DND-41 (cell line): ENCODE measurements around the gene ATP9A.

Experiments used
- ATAC-seq: fragments of 200-7000 bp; cut with Tn5 transposase; 3 replicates; pipeline ENCODE4 v1.9.1; 2021; ENCODE audit warnings: low read depth; ENCODE audit not compliant: insufficient read depth
- DNase-seq: peaks from one replicate; pipeline ENCODE4 v3.0.0-alpha.2; 2020
- H2AFZ ChIP-seq: 2 replicates; pipeline ENCODE4 v1.6.0; 2012; ENCODE audit warnings: low read depth, low read length
- H3K27ac ChIP-seq: 2 replicates; pipeline ENCODE4 v1.5.1; 2012; ENCODE audit warnings: low read length, inconsistent platforms
- H3K27me3 ChIP-seq: fragments of 200-600 bp; sonication (generic); 2 replicates; pipeline ENCODE4 v1.6.0; 2012; ENCODE audit warnings: low read length, mild to moderate bottlenecking, inconsistent platforms; ENCODE audit not compliant: insufficient read depth, poor library complexity
- H3K36me3 ChIP-seq: 2 replicates; pipeline ENCODE4 v1.5.1; 2012; ENCODE audit warnings: low read length, inconsistent platforms; ENCODE audit not compliant: insufficient read depth
- H3K4me1 ChIP-seq: 2 replicates; pipeline ENCODE4 v1.5.1; 2012; ENCODE audit warnings: mild to moderate bottlenecking, low read length; ENCODE audit not compliant: insufficient read depth
- H3K4me2 ChIP-seq: 2 replicates; pipeline ENCODE4 v1.6.0; 2012; ENCODE audit warnings: mild to moderate bottlenecking, moderate library complexity, low read length, inconsistent platforms; ENCODE audit not compliant: insufficient read depth
- H3K4me3 ChIP-seq, 2 experiments: fragments of 200-600 bp in 1 of 2; shearing (Covaris generic) in 1 of 2; 2 replicates each; pipeline ENCODE4 v1.5.1; 2012 to 2016; ENCODE audit warnings: inconsistent platforms in 2 of 2, low read length in 2 of 2, mild to moderate bottlenecking in 2 of 2, low read depth in 1 of 2, moderate library complexity in 1 of 2
- H3K79me2 ChIP-seq: 2 replicates; pipeline ENCODE4 v1.6.0; 2012; ENCODE audit warnings: low read length, inconsistent platforms; ENCODE audit not compliant: insufficient read depth
- H3K9ac ChIP-seq: 2 replicates; pipeline ENCODE4 v1.6.0; 2012; ENCODE audit warnings: low read depth, mild to moderate bottlenecking, inconsistent platforms, low read length, moderate library complexity
- H3K9me3 ChIP-seq: 2 replicates; pipeline ENCODE4 v1.5.1; 2012; ENCODE audit warnings: low read length, moderate library complexity, mild to moderate bottlenecking, inconsistent platforms; ENCODE audit not compliant: insufficient read depth, severe bottlenecking
- H4K20me1 ChIP-seq: 2 replicates; pipeline ENCODE4 v1.6.0; 2012; ENCODE audit warnings: low read length; ENCODE audit not compliant: insufficient read depth
- EZH2 ChIP-seq: IDR thresholded peaks from 3 replicates; pipeline ENCODE4 v1.6.1; 2012; ENCODE audit warnings: borderline replicate concordance, low read depth, mild to moderate bottlenecking, moderate library complexity, low read length, inconsistent platforms; ENCODE audit not compliant: severe bottlenecking
- TF ChIP-seq, protein P1 (sequence below): IDR thresholded peaks from 2 replicates; pipeline ENCODE4 v1.5.1; 2012; ENCODE audit warnings: borderline replicate concordance, low read length, moderate library complexity, mild to moderate bottlenecking; ENCODE audit not compliant: poor library complexity, severe bottlenecking; ENCODE audit errors: extremely low read depth

The ATP9A gene

DNA sequence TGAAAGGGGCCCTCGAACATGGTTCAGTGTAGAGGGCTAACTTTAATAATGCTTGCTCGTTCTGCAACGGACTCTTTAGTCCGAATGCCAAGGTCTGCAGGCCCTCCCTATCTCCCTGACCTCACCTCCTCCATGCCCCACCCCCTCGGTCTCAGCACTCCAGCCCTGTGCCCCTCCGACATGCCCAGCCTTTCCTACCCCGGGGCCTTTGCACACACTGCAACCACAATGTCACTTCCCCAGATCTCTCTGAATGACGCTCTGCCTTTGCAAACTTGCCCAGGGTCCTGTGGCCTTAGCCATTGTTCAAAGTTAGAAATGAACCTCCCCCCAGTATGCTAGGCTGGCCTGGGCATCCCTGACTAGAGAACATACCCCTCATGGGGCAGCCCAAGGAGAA is 175.6 kb downstream of the ATP9A start:
- H2AFZ ChIP-seq: no peak overlapping the region
- H3K79me2 ChIP-seq: no peaks in the 10 kb centered on the region
- no peaks in the 10 kb centered on the region for H4K20me1 ChIP-seq
- TF ChIP-seq, protein P1, sequence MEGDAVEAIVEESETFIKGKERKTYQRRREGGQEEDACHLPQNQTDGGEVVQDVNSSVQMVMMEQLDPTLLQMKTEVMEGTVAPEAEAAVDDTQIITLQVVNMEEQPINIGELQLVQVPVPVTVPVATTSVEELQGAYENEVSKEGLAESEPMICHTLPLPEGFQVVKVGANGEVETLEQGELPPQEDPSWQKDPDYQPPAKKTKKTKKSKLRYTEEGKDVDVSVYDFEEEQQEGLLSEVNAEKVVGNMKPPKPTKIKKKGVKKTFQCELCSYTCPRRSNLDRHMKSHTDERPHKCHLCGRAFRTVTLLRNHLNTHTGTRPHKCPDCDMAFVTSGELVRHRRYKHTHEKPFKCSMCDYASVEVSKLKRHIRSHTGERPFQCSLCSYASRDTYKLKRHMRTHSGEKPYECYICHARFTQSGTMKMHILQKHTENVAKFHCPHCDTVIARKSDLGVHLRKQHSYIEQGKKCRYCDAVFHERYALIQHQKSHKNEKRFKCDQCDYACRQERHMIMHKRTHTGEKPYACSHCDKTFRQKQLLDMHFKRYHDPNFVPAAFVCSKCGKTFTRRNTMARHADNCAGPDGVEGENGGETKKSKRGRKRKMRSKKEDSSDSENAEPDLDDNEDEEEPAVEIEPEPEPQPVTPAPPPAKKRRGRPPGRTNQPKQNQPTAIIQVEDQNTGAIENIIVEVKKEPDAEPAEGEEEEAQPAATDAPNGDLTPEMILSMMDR: no peak
- no peak for TF ChIP-seq EZH2
- H3K4me2 ChIP-seq: no peak overlapping the region
- no peaks in the 10 kb centered on the region for H3K36me3 ChIP-seq
- no peaks in the 10 kb centered on the region for H3K9me3 ChIP-seq
- no peak for DNase-seq
- no peaks in the 10 kb centered on the region for H3K27me3 ChIP-seq
- H3K4me3 ChIP-seq: no peak overlapping the region
- no peak for ATAC-seq
- no peak overlapping the region for H3K9ac ChIP-seq
- H3K4me1 ChIP-seq: no peaks in the 10 kb centered on the region
- H3K27ac ChIP-seq: no peak overlapping the region

DNA sequence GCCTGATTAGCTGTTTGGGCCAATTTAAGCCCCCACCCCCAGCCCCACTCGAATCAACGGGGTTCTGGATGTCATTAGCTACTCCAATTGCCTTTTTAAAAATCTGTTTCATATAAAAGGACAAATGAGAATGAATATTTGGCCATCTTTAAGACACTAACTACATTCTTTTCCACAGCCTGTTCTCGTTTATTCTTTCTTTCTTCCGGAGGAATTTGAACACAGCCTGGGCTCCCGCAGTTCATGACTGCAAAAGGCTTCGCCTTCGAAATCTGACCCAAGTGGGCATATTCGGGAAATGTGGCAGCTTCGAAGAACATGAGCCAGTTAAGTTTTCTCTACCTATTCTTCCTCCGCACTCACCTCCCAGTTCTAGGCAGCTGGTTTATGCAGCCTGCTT is 176.3 kb downstream of the ATP9A start:
- no peaks in the 10 kb centered on the region for H3K27me3 ChIP-seq
- H2AFZ ChIP-seq: no peak overlapping the region
- H3K9ac ChIP-seq: no peak overlapping the region
- H3K36me3 ChIP-seq: no peaks in the 10 kb centered on the region
- H3K4me1 ChIP-seq: no peaks in the 10 kb centered on the region
- no peak for TF ChIP-seq EZH2
- TF ChIP-seq, protein P1: no peak
- no peak overlapping the region for H3K4me3 ChIP-seq
- no peak overlapping the region for H3K4me2 ChIP-seq
- H3K79me2 ChIP-seq: no peaks in the 10 kb centered on the region
- H4K20me1 ChIP-seq: no peaks in the 10 kb centered on the region
- no peaks in the 10 kb centered on the region for H3K9me3 ChIP-seq
- DNase-seq (no peak), ATAC-seq (no peak)
- no peak overlapping the region for H3K27ac ChIP-seq

DNA sequence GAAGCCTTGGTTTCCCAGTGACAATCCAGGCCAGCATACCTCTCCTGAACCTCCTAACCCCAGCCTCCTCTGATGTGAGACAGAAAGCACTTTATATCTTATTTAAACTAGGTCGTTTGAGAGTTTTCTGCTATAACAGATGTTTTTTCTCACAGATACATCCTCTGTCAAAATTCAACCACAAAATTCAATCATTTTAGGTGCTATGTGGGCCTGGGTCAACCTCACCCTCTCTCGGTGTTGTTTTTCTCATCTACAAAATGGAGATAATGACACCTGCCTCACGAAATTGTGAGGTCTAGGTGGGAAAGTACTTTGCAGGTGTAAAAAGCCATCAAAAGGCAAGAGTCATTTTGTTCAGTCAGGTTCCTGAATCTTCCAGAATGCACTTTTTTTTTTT is 179.4 kb downstream of the ATP9A start:
- Histone ChIP-seq H3K27ac (no peak overlapping the region), H3K4me1 (no peaks in the 10 kb centered on the region), H3K9ac (no peak overlapping the region), H3K79me2 (no peaks in the 10 kb centered on the region), H2AFZ (no peak overlapping the region), H3K9me3 (no peaks in the 10 kb centered on the region), H3K36me3 (no peaks in the 10 kb centered on the region), H3K4me3 (no peak overlapping the region), H3K4me2 (no peak overlapping the region), H4K20me1 (no peaks in the 10 kb centered on the region), H3K27me3 (no peaks in the 10 kb centered on the region)
- TF ChIP-seq, protein P1: no peak
- no peak for TF ChIP-seq EZH2
- no peak for DNase-seq
- no peak for ATAC-seq

DNA sequence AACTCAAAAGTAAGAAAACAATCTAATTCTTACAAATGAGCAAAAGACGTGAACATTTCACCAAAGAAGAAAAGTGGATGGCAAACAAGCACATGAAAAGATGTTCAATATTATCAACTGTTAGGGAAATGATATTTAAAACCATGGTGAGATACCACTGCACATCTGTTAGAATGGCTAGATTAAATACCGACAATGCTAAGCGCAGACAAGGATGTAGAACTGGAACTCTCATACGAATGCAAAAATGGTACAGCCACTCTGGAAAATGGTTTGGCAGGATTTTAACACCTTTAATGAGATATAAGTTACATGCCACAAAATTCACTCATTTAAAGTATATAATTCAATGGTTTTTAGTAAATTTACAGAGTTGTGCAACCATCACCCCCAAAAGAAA is 181.0 kb downstream of the ATP9A start:
- DNase-seq (no peak), ATAC-seq (no peak)
- no peak overlapping the region for H3K4me2 ChIP-seq
- no peaks in the 10 kb centered on the region for H3K79me2 ChIP-seq
- H2AFZ ChIP-seq: no peak overlapping the region
- H3K4me1 ChIP-seq: no peaks in the 10 kb centered on the region
- H3K9ac ChIP-seq: no peak overlapping the region
- no peak overlapping the region for H3K27ac ChIP-seq
- H4K20me1 ChIP-seq: no peaks in the 10 kb centered on the region
- H3K9me3 ChIP-seq: no peaks in the 10 kb centered on the region
- H3K4me3 ChIP-seq: no peak overlapping the region
- no peaks in the 10 kb centered on the region for H3K36me3 ChIP-seq
- no peaks in the 10 kb centered on the region for H3K27me3 ChIP-seq
- TF ChIP-seq, protein P1: no peak
- no peak for TF ChIP-seq EZH2
